GM10266 (cell line): ENCODE data around the gene GATA6.

Experiments used
- DNase-seq: peaks from one replicate; pipeline ENCODE4 v3.0.0; 2012; ENCODE audit errors: extremely low spot score
- CTCF ChIP-seq: IDR thresholded peaks from 2 replicates; pipeline ENCODE4 v1.5.1; 2012; ENCODE audit warnings: mild to moderate bottlenecking, low read depth; ENCODE audit not compliant: control insufficient read depth, insufficient read depth; ENCODE audit errors: missing control alignments

Gene GATA6

GRCh38 chr18:22159014-22159413 is 10.4 kb upstream of the GATA6 start:
- no peak for DNase-seq
- TF ChIP-seq CTCF = no peak

GRCh38 chr18:22161090-22161489 is 8.3 kb upstream of the GATA6 start:
- no peak for TF ChIP-seq CTCF
- DNase-seq = no peak

GRCh38 chr18:22163416-22164161 is 5.8 kb upstream of the GATA6 start:
- DNase-seq = no peak
- TF ChIP-seq CTCF = no peak

- DNase-seq = no peak
- no peak for TF ChIP-seq CTCF
Measured at GRCh38 chr18:22164337-22165048, 4.9 kb upstream of the GATA6 start.

GRCh38 chr18:22165049-22165602 is 4.3 kb upstream of the GATA6 start:
- DNase-seq = no peak
- TF ChIP-seq CTCF = no peak

GRCh38 chr18:22165603-22166068 is 3.8 kb upstream of the GATA6 start:
- TF ChIP-seq CTCF = no peak
- no peak for DNase-seq
